Measurements from ENCODE around the gene MPPED1. TPM values are rescaled to one million over a fixed set of nuclear protein-coding genes. Genes with fewer than 3 reads are reported as not detected.

The MPPED1 gene
- total RNA-seq, 1 donor from 2014 or later, result not detected

DNA sequence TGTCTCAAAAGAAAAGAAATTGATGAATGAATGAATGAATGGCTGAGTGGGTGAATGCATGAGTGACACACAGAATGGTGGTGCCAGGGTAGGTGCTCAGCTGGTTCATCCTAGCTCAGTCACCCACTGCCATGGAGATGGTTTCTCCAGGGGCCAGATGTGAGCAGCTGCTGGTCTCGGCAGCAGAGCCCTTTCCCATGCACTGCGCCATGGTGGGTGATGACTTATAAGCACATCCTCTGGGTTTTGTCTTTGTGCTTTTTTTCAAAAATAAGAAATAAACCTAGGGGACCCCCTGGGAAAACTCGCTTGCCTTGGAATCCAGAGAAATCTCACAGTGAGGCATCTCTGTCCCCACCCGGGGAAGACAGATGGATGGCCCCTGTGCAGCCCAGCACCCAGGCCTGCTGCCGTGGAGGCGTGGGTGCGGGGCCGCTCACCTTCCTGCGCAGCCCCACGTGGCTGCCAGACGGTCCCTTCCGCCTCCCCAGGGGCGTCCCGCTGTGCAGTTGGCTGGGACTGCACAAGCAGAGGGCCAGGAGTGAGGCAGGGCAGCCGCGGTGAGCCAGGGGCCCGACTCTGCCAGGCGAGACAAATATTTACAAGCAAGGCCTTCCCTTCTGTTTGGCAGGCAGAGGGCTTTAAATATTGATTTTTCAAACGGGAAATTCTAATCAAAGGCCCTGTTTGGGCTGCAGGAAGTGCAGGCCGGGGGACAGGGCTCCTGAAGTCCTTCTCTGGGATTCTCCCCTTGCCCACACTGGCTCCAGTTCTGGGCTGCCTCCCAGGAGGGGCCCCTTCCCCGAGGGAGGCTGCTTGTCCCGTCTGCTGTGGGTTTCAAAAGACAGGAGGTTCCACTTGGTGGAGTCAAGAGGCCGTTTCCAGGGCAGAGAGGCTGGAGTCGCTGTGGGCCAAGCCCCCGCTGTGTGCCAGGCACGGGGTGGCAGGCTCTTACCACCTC lies 24.3 kb downstream of the MPPED1 start:
- H3K27ac Mint-ChIP-seq (ENCODE audit: unreplicated experiment), result no peak overlapping the region
- DNase-seq (ENCODE audit: low spot score), result no peak
- H3K36me3 Mint-ChIP-seq (ENCODE audit: low read depth), result no peaks in the 10 kb centered on the region
- H3K4me3 Mint-ChIP-seq (ENCODE audit: unreplicated experiment), result no peak overlapping the region
- H3K27me3 Mint-ChIP-seq (ENCODE audit: low read depth), result peaks cover 64% of the 10 kb centered on the region
- TF ChIP-seq, protein P1, sequence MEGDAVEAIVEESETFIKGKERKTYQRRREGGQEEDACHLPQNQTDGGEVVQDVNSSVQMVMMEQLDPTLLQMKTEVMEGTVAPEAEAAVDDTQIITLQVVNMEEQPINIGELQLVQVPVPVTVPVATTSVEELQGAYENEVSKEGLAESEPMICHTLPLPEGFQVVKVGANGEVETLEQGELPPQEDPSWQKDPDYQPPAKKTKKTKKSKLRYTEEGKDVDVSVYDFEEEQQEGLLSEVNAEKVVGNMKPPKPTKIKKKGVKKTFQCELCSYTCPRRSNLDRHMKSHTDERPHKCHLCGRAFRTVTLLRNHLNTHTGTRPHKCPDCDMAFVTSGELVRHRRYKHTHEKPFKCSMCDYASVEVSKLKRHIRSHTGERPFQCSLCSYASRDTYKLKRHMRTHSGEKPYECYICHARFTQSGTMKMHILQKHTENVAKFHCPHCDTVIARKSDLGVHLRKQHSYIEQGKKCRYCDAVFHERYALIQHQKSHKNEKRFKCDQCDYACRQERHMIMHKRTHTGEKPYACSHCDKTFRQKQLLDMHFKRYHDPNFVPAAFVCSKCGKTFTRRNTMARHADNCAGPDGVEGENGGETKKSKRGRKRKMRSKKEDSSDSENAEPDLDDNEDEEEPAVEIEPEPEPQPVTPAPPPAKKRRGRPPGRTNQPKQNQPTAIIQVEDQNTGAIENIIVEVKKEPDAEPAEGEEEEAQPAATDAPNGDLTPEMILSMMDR (IDR thresholded peaks at IDR 0.05), result no peak
- no peaks in the 10 kb centered on the region for H3K9me3 Mint-ChIP-seq (ENCODE audit: low read depth)
- H3K4me1 Mint-ChIP-seq (ENCODE audit: low read depth), result no peaks in the 10 kb centered on the region

DNA sequence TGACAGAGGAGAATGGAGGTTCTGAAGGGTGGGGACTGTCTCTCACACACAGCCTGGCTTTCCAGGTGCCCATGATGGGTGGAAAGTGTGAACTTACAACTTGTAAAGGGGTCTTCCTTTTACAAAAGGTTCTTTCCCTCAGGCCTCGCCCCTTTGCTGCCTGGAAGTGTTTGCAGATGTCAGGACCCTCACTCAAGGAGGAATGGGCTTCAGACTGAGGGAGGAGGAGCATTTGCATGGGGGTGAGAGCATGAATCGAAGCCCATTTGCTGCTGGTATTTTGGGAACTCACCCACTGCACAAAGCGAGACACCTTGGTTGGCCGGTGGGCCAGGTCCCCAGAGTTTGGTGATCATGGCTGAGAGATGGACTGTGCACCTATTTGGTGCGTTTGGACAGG lies 25.1 kb downstream of the MPPED1 start:
- TF ChIP-seq, protein P1 (IDR thresholded peaks at IDR 0.05), result no peak
- no peak for DNase-seq (ENCODE audit: low spot score)
- Mint-ChIP-seq H3K4me3 (ENCODE audit: unreplicated experiment) (no peak overlapping the region), H3K27ac (ENCODE audit: unreplicated experiment) (no peak overlapping the region), H3K4me1 (ENCODE audit: low read depth) (no peaks in the 10 kb centered on the region), H3K27me3 (ENCODE audit: low read depth) (peaks cover 62% of the 10 kb centered on the region), H3K36me3 (ENCODE audit: low read depth) (no peaks in the 10 kb centered on the region), H3K9me3 (ENCODE audit: low read depth) (no peaks in the 10 kb centered on the region)

DNA sequence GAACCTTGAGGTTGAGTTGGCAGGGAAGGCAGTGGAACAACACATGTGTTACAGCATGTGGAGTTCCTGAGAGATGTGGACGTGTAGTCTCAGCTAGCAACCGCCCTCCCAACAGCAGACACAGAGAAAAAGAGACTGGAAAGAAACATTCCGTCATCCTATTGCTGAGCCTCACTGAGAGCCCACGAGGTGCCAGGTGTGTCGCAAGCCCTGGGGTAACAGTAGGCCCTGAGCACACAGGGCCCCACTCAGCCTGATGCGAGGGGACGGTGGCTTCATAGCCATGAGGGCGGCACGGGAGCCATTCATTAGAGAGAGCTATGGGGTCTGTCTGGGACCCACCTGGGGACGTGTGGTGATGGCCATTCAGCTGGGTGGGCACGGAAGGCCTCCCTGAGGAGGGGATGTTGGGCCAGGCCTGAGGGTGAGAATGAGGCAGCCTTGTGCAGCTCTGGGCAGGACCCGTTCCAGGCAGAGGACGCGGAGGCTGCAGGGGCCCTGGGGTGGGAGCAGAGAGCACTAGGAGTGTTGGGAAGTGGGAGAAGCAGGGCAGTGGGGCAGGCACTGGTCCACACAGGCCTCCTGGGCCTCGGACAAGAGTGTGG lies 26.2 kb downstream of the MPPED1 start:
- TF ChIP-seq, protein P1 (IDR thresholded peaks at IDR 0.05), result no peak
- H3K36me3 Mint-ChIP-seq (ENCODE audit: low read depth), result no peaks in the 10 kb centered on the region
- peaks cover 64% of the 10 kb centered on the region for H3K27me3 Mint-ChIP-seq (ENCODE audit: low read depth)

DNA sequence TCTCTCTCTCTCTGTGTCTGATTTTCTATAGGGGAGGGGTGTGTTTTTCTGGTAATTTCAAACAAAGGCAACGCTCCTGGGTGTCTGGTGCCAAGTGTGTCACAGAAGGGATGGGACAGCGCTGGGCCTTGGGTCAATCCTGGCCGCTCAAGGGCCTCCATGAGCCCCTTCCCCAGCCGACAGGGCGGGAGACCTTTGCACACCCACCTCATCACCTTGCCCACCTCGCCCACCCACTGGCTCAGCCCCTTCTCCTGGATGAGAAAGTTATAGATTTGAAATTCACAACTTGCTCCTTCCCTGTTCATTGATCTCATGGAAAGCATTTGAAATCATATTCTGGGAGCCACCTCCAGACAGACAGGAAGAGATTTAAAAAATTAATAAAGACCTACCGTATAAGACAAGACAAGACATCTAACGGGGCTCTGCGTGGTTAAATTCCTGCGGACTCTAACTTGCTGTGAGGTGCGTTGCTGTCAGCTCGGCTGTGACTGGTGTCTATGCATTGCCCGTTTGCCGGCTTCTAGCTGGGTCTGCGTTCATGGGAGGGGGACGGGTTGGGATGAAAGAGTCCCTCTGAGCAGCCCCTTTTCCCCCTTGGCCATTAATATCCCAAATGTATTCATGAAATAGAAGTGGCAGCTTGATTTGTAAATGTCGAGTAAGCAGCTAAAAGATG lies 27.0 kb downstream of the MPPED1 start:
- TF ChIP-seq, protein P1 (IDR thresholded peaks at IDR 0.05), result no peak
- Mint-ChIP-seq H3K9me3 (ENCODE audit: low read depth) (no peaks in the 10 kb centered on the region), H3K27ac (ENCODE audit: unreplicated experiment) (no peak overlapping the region), H3K27me3 (ENCODE audit: low read depth) (peaks cover 65% of the 10 kb centered on the region), H3K4me3 (ENCODE audit: unreplicated experiment) (no peak overlapping the region), H3K36me3 (ENCODE audit: low read depth) (no peaks in the 10 kb centered on the region), H3K4me1 (ENCODE audit: low read depth) (no peaks in the 10 kb centered on the region)
- no peak for DNase-seq (ENCODE audit: low spot score)

More for the DNA sequence above, 26.2 kb downstream of the MPPED1 start:
- Mint-ChIP-seq H3K9me3 (ENCODE audit: low read depth) (no peaks in the 10 kb centered on the region), H3K4me1 (ENCODE audit: low read depth) (no peaks in the 10 kb centered on the region), H3K4me3 (ENCODE audit: unreplicated experiment) (no peak overlapping the region), H3K27ac (ENCODE audit: unreplicated experiment) (no peak overlapping the region)
- DNase-seq (ENCODE audit: low spot score), result no peak

All from chondrocyte (in vitro differentiated cells).